HepG2 (cell line): ENCODE data around the gene MRGPRX4. TPM values are rescaled to one million over a fixed set of nuclear protein-coding genes. Genes with fewer than 3 reads are reported as not detected.

Experiments
- ATAC-seq: fragments of 200-7000 bp; cut with Tn5 transposase; 3 replicates; pipeline ENCODE4 v1.9.1; 2020; ENCODE audit warnings: mild to moderate bottlenecking, moderate library complexity
- Bru-seq: library from RNA; stranded (reverse); fragments of 400-500 nt; gene quantifications from one replicate; lab custom pipeline; 2021; lab: Mats Ljungman, UMichigan
- BruChase-seq, 2 experiments: library from RNA; stranded (reverse); fragments of 400-500 nt; gene quantifications; one replicate each; lab custom pipeline; 2021; lab: Mats Ljungman, UMichigan
- BruUV-seq: library from RNA; stranded (reverse); fragments of 400-500 nt; replicated peaks from 2 replicates; lab custom pipeline; 2021; lab: Mats Ljungman, UMichigan
- CTCF ChIA-PET: fragments of 300-600 bp; formaldehyde crosslinking; extraction: SDS; loops from one replicate; lab custom pipeline; 2021; ENCODE audit warnings: low total read pairs, inconsistent platforms, low intra/inter-chr PET ratio; lab: Yijun Ruan, JAX
- POLR2A ChIA-PET: fragments of 350-600 bp; sonication (Branson Sonifier 250); formaldehyde crosslinking; loops from one replicate; lab custom pipeline; 2020; ENCODE audit warnings: antibody characterized with exemption, inconsistent platforms; lab: Yijun Ruan, JAX
- DNase-seq: peaks from one replicate; pipeline ENCODE4 v3.0.0-alpha.2; 2015; ENCODE audit warnings: low spot score
- FAIRE-seq: peaks from 3 replicates; lab custom pipeline; 2011; peaks lifted over from hg19 to GRCh38; lab: Jason Lieb, UNC
- H2AFZ ChIP-seq: one replicate; pipeline ENCODE4 v1.6.1; 2011; ENCODE audit warnings: low read length, inconsistent platforms
- H3K27ac ChIP-seq: fragments of 300-600 bp; 3 replicates; pipeline ENCODE4 v1.8.0; 2011; ENCODE audit warnings: mixed run types, mild to moderate bottlenecking, mixed read lengths, low read length, inconsistent platforms; ENCODE audit not compliant: insufficient read depth; ENCODE audit errors: extremely low read length
- H3K27me3 ChIP-seq, 2 experiments: fragments of 200-600 bp in 1 of 2; 2 replicates in 1 of 2; 3 replicates in 1 of 2; pipeline versions ENCODE4 v1.6.0 to v1.8.0; 2011; ENCODE audit warnings: low read length in 2 of 2, mild to moderate bottlenecking in 2 of 2, moderate library complexity in 2 of 2, inconsistent platforms in 1 of 2; ENCODE audit not compliant: insufficient read depth in 2 of 2, control insufficient read depth in 1 of 2
- H3K36me3 ChIP-seq, 2 experiments: fragments of 200-600 bp in 1 of 2; replicated peaks in 1 of 2; 2 replicates in 1 of 2; 3 replicates in 1 of 2; pipeline versions ENCODE4 v1.5.1 to v1.8.0; 2011; ENCODE audit warnings: low read length in 2 of 2, inconsistent platforms in 1 of 2; ENCODE audit not compliant: insufficient read depth in 2 of 2, control insufficient read depth in 1 of 2
- H3K4me1 ChIP-seq: 2 replicates; pipeline ENCODE4 v1.5.1; 2012; ENCODE audit warnings: low read length, inconsistent platforms; ENCODE audit not compliant: insufficient read depth
- H3K4me2 ChIP-seq: 2 replicates; pipeline ENCODE4 v1.6.0; 2011; ENCODE audit warnings: low read depth, low read length, inconsistent platforms
- H3K4me3 ChIP-seq, 3 experiments: fragments of 200-600 bp in 1 of 3; sonication (generic), shearing (Covaris generic) in 1 of 3; replicated peaks in 1 of 3; 2 replicates each; pipeline ENCODE4 v1.5.1; 2011 to 2016; ENCODE audit warnings: low read length in 3 of 3, inconsistent platforms in 2 of 3, low read depth in 2 of 3, mild to moderate bottlenecking in 2 of 3, control low read depth in 1 of 3, mixed read lengths in 1 of 3; ENCODE audit not compliant: insufficient read depth in 1 of 3
- H3K79me2 ChIP-seq: one replicate; pipeline ENCODE4 v1.6.1; 2011; ENCODE audit warnings: low read length, inconsistent platforms; ENCODE audit not compliant: insufficient read depth
- H3K9ac ChIP-seq: 2 replicates; pipeline ENCODE4 v1.6.0; 2011; ENCODE audit warnings: mild to moderate bottlenecking, low read depth, low read length, inconsistent platforms; ENCODE audit not compliant: insufficient read depth
- H3K9me3 ChIP-seq: 2 replicates; pipeline ENCODE4 v1.5.1; 2012; ENCODE audit warnings: mild to moderate bottlenecking, low read length
- H4K20me1 ChIP-seq: 2 replicates; pipeline ENCODE4 v1.6.0; 2011; ENCODE audit warnings: inconsistent platforms, mild to moderate bottlenecking, low read length, moderate library complexity; ENCODE audit not compliant: insufficient read depth
- ARID3A ChIP-seq: IDR thresholded peaks from 2 replicates; pipeline ENCODE4 v1.6.1; 2012; ENCODE audit warnings: low read depth, low read length, improper control_type of control experiment
- ETV5 ChIP-seq: IDR thresholded peaks from 2 replicates; pipeline ENCODE4 v1.6.1; 2018; ENCODE audit warnings: missing biosample characterization, missing genetic modification reagents, inconsistent platforms, borderline replicate concordance
- ZBTB43 ChIP-seq: sonication (generic); formaldehyde crosslinking; conservative IDR thresholded peaks from 2 replicates; pipeline ENCODE4 v1.4.0; 2020; ENCODE audit warnings: missing genetic modification reagents
- ZBTB7B ChIP-seq: sonication (generic); formaldehyde crosslinking; IDR thresholded peaks from 2 replicates; pipeline ENCODE4 v1.4.0; 2020; ENCODE audit warnings: missing genetic modification reagents
- WGBS: methylation state at CpG from one replicate; pipeline ENCODE4 v1.1.6; 2017; ENCODE audit warnings: low lambda C conversion rate; 5-methylcytosine and 5-hydroxymethylcytosine counted together
- in situ Hi-C: cut with HindIII; loops from 2 replicates; pipeline ENCODE4 v1.10.0; 2017; ENCODE audit warnings: low pct_unique_long_range_greater_than_20kb; ENCODE audit not compliant: extremely low pct_ligation_motif_present
- intact Hi-C: fragments of 100-400 bp; cut with micrococcal nuclease; formaldehyde crosslinking; loops from one replicate; pipeline ENCODE4 v1.10.0; 2022; ENCODE audit not compliant: unreplicated experiment
- long read RNA-seq, 2 experiments: library from RNA in 1 of 2; library from polyadenylated mRNA in 1 of 2; stranded (forward) in 1 of 2; unstranded in 1 of 2; transcript quantifications; one replicate each; pipeline ENCODE4 v2.0.0, GENCODE V29; 2019 to 2022
- polyA minus RNA-seq, 3 experiments: library from RNA; depleted of rRNA, polyadenylated mRNA; stranded (reverse); fragments of >200 nt; gene quantifications; 2 replicates each; pipeline ENCODE4 v1.2.3, GENCODE V29; 2011; ENCODE audit warnings: low replicate concordance in 1 of 3
- polyA plus RNA-seq, 8 experiments: library from polyadenylated mRNA; depleted of rRNA in 3 of 8; stranded (reverse) in 7 of 8; unstranded in 1 of 8; fragments of >200 nt; fragmentation: Illumina TruSeq in 4 of 8; extraction: Trizol in 4 of 8; gene quantifications; 2 replicates each; pipeline versions ENCODE4 v1.2.1 to v1.2.3, GENCODE V29; 2011 to 2016; ENCODE audit warnings: low read depth in 4 of 8, missing spikeins in 1 of 8, mixed read lengths in 1 of 8; ENCODE audit not compliant: insufficient read depth in 1 of 8
- total RNA-seq, 5 experiments: library from RNA; depleted of rRNA; stranded (reverse); fragments of >200 nt; fragmentation: Illumina TruSeq; extraction: Trizol; gene quantifications; 2 replicates each; pipeline ENCODE4 v1.2.3, GENCODE V29; 2016; ENCODE audit warnings: low read depth in 1 of 5

Gene MRGPRX4
- total RNA-seq (2016; rRNA removed; fragmentation: Illumina TruSeq; extraction: Trizol) (0.18 and 0.36 TPM in 2 replicates), polyA plus RNA-seq (2011; rRNA removed) (0.12 and 0.18 TPM in 2 replicates), polyA minus RNA-seq (2011; rRNA and poly(A)+ RNA removed; ENCODE audit: low replicate concordance) (0.22 TPM in 1 of 2 replicates, not detected in the other), Bru-seq, nascent RNA (not detected), BruChase-seq, experiment 1, labeled RNA remaining after a 6-hour chase (percentile 43 among the genes with signal in this experiment), BruChase-seq, experiment 2, labeled RNA remaining after a 2-hour chase (percentile 21 among the genes with signal in this experiment)
- total RNA-seq (2016; cell fraction: cytosol; rRNA removed; fragmentation: Illumina TruSeq; extraction: Trizol; ENCODE audit: low read depth), result not detected in 2 replicates
- total RNA-seq (2016; cell fraction: insoluble cytoplasmic fraction; rRNA removed; fragmentation: Illumina TruSeq; extraction: Trizol), result 0.09 TPM in 1 of 2 replicates, not detected in the other
- total RNA-seq (2016; cell fraction: membrane; rRNA removed; fragmentation: Illumina TruSeq; extraction: Trizol), result not detected in 2 replicates
- total RNA-seq (2016; cell fraction: nucleus; rRNA removed; fragmentation: Illumina TruSeq; extraction: Trizol), result not detected in 2 replicates
- polyA plus RNA-seq (2011; cell fraction: cytosol; rRNA removed), result 0.19 and 0.24 TPM in 2 replicates
- polyA plus RNA-seq (2011; cell fraction: nucleus; rRNA removed), result 0.09 and 0.11 TPM in 2 replicates
- not detected in 2 replicates for polyA plus RNA-seq (2012)
- 0.07 TPM in 1 of 2 replicates, not detected in the other for polyA plus RNA-seq (2016; cell fraction: cytosol; fragmentation: Illumina TruSeq; extraction: Trizol; ENCODE audit: low read depth)
- 0.16 TPM in 1 of 2 replicates, not detected in the other for polyA plus RNA-seq (2016; cell fraction: insoluble cytoplasmic fraction; fragmentation: Illumina TruSeq; extraction: Trizol; ENCODE audit: low read depth)
- polyA plus RNA-seq (2016; cell fraction: membrane; fragmentation: Illumina TruSeq; extraction: Trizol; ENCODE audit: low read depth), result 0.17 TPM in 1 of 2 replicates, not detected in the other
- not detected in 2 replicates for polyA plus RNA-seq (2016; cell fraction: nucleus; fragmentation: Illumina TruSeq; extraction: Trizol; ENCODE audit: insufficient read depth, low read depth)
- not detected in 2 replicates for polyA minus RNA-seq (2011; cell fraction: cytosol; rRNA and poly(A)+ RNA removed)
- 0.50 TPM in 1 of 2 replicates, not detected in the other for polyA minus RNA-seq (2011; cell fraction: nucleus; rRNA and poly(A)+ RNA removed)
- long read RNA-seq, experiment 1, result 0 reads
- long read RNA-seq, experiment 2, partial matches to known transcripts, result 0 of 1 reads
- long read RNA-seq, experiment 2, other reads (novel, unspliced or antisense), result 0 of 1 reads

GRCh38 chr11:18172666-18173065 lies at the start of gene MRGPRX4:
Gene MRGPRX4, plus strand, starts transcription at chr11:18172837. Its CDS starts 420 bp downstream, at chr11:18173257.
- FAIRE-seq (no peak), DNase-seq (peak; percentile 47), ATAC-seq (no peak)
- ChIA-PET CTCF (no interaction called here), POLR2A (no interaction called here)
- no peak within 1 kb of the TSS for H3K9ac ChIP-seq
- H3K9me3 ChIP-seq, result no peaks in the 10 kb centered on the region
- no peak within 1 kb of the TSS for H3K4me3 ChIP-seq
- H3K27me3 ChIP-seq, result peaks cover 0 to 3% of the 10 kb centered on the region in 2 experiments; a peak in 2 of 5 replicates
- H4K20me1 ChIP-seq, result no peaks in the 10 kb centered on the region
- peaks cover 17% of the 10 kb centered on the region; the same call in 1 of the 2 replicates for H3K4me1 ChIP-seq
- no peaks in the 10 kb centered on the region for H3K79me2 ChIP-seq
- 18% methylated on average over 3 of the region's 3 CpGs for WGBS
- in situ Hi-C loops (no loop called here), intact Hi-C loops (loop anchor here (5.0 to 10.0 kb wide), 2 partner anchors 122 to 150 kb away; partner anchors contain the start of genes GTF2H1 and HPS5)
- peak; percentile 29; the same call in 1 of the 2 replicates for TF ChIP-seq ETV5
- TF ChIP-seq ZBTB7B, result no peak
- 0 out of 2 replicates have a peak, but pooled peaks have one; percentile 35 for TF ChIP-seq ZBTB43 (CRISPR knock-in tag)
- 0 out of 2 replicates have a peak, but pooled peaks have one; percentile 10 for TF ChIP-seq ARID3A
- H2AFZ ChIP-seq, result no peak within 1 kb of the TSS
- no TSS peak for BruUV-seq
- no peak within 1 kb of the TSS for H3K4me2 ChIP-seq
- H3K36me3 ChIP-seq, result no peaks in the 10 kb centered on the region
- no peak within 1 kb of the TSS for H3K27ac ChIP-seq
